Astrocyte of the cerebellum (primary cell): ENCODE results near the gene PDE6D.
A peak's percentile ranks its signal among the peaks of the same experiment; 100 is the strongest.

Experiments used
- DNase-seq: peaks from one replicate; pipeline ENCODE4 v3.0.0-alpha.2; 2011; ENCODE audit warnings: low read depth
- H3K4me3 ChIP-seq: 2 replicates; pipeline ENCODE4 v1.5.1; 2011; ENCODE audit warnings: mild to moderate bottlenecking, low read depth, low read length, moderate library complexity
- CTCF ChIP-seq: IDR thresholded peaks from 2 replicates; pipeline ENCODE4 v1.5.1; 2012; ENCODE audit warnings: low read length, low read depth, moderate library complexity, mild to moderate bottlenecking; ENCODE audit errors: missing control alignments
- in situ Hi-C: cut with HindIII; loops from 2 replicates; pipeline ENCODE4 v1.10.0; 2017; ENCODE audit warnings: low sequenced_read_pairs

PDE6D gene

GRCh38 chr2:231689124-231689893 is 91.8 kb downstream of the PDE6D start:
- no peak for TF ChIP-seq CTCF

GRCh38 chr2:231688719-231689118 is 92.4 kb downstream of the PDE6D start:
- TF ChIP-seq CTCF = no peak
- in situ Hi-C loops = no loop called here
- no peak for DNase-seq
- no peak overlapping the region for H3K4me3 ChIP-seq

More at GRCh38 chr2:231689124-231689893, 91.8 kb downstream of the PDE6D start:
- no peak for DNase-seq
- no peak overlapping the region for H3K4me3 ChIP-seq
- in situ Hi-C loops = no loop called here

- no peak overlapping the region for H3K4me3 ChIP-seq
- in situ Hi-C loops = no loop called here
Measured at GRCh38 chr2:231687961-231688360, 93.1 kb downstream of the PDE6D start.

GRCh38 chr2:231687133-231687852 is 93.8 kb downstream of the PDE6D start:
- TF ChIP-seq CTCF = peak; percentile 51
- DNase-seq = no peak
- no peak overlapping the region for H3K4me3 ChIP-seq
- in situ Hi-C loops = no loop called here

More at GRCh38 chr2:231687961-231688360, 93.1 kb downstream of the PDE6D start:
- no peak for DNase-seq
- no peak for TF ChIP-seq CTCF

GRCh38 chr2:231686192-231687100 is 94.6 kb downstream of the PDE6D start:
- H3K4me3 ChIP-seq = no peak overlapping the region
- no peak for TF ChIP-seq CTCF
- in situ Hi-C loops = no loop called here
- DNase-seq = no peak
